Activated T-cell treated with anti-CD3 and anti-CD28 coated beads for 48 hours (primary cell): ENCODE results near the gene BACH2.
"Not testable (repeated sequence)": the region's sequence is repeated elsewhere in the genome, so short reads cannot be mapped to it uniquely, and the experiment has no call there.

Source experiments
- DNase-seq: peaks from one replicate; pipeline ENCODE4 v3.0.0-alpha.2; 2020; ENCODE audit warnings: low read depth

BACH2 gene

DNA sequence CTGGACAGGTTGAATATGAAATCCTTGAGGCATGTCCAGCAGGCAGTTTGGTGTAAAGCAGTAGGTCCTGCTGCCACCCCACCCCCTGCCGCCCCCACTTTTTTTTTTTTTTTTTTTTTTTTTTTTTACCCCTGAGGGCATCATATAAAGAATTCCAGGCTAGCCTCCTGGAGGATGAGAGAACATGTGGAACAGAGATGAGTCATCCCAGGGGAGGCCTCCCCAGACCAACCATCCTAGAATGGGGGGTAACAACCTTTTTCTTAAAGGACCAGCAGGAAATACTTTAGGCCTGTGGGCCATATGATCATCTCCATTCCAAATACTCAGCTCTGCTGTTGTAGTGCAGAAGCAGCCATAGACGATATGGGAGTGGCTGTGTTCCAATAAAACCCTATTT is 231.5 kb downstream of the BACH2 start:
- no peak for DNase-seq

DNA sequence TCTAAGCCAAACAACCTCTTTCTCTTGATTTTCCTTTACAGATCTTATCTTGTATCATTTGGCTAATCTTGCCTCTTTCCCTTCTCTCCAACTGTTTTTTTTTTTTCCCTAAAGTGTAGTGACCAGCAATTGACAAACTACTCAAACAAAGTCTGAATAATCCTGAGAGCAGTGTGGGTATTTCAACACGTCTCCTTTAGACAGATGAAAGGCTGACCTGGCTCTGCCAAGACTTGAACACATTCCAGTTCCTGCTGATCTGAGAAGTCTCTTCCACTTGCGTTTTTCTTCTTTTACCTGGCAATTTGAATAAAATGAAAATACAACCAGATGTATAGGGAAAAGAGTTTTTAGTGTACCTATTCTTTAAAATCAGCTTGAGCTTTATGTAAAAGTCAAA is 234.0 kb downstream of the BACH2 start:
- DNase-seq = no peak

DNA sequence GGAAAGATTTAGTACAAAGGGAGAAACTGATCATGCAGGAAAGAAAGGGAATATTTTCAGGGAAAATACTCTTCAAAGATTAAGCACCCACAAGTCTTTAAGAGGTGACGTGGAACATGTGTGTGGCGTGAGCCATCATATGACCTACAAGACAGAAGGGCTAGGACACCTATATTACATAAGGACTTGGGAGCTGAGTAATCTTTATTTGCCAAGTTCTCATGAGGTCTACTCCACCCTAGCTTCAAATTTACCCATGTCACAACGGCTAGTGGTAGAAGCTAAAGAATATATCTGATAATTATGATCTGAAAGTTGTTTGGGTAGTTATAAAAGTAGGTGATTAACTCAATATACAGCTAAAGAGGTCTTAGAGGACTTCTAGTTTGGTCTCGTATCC is 234.6 kb downstream of the BACH2 start:
- DNase-seq = no peak

DNA sequence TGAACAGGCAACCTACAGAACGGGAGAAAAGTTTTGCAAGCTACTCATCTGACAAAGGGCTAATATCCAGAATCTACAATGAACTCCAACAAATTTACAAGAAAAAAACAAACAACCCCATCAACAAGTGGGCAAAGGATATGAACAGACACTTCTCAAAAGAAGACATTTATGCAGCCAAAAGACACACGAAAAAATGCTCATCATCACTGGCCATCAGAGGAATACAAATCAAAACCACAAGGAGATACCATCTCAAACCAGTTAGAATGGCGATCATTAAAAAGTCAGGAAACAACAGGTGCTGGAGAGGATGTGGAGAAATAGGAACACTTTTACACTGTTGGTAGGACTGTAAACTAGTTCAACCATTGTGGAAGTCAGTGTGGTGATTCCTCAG is 237.5 kb downstream of the BACH2 start:
- DNase-seq = not testable (repeated sequence)

DNA sequence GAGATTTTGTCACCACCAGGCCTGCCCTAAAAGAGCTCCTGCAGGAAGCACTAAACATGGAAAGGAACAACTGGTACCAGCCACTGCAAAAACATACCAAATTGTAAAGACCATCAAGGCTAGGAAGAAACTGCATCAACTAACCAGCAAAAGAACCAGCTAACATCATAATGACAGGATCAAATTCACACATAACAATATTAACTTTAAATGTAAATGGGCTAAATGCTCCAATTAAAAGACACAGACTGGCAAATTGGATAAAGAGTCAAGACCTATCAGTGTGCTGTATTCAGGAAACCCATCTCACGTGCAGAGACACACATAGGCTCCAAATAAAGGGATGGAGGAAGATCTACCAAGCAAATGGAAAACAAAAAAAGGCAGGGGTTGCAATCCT is 240.7 kb downstream of the BACH2 start:
- not testable (repeated sequence) for DNase-seq

DNA sequence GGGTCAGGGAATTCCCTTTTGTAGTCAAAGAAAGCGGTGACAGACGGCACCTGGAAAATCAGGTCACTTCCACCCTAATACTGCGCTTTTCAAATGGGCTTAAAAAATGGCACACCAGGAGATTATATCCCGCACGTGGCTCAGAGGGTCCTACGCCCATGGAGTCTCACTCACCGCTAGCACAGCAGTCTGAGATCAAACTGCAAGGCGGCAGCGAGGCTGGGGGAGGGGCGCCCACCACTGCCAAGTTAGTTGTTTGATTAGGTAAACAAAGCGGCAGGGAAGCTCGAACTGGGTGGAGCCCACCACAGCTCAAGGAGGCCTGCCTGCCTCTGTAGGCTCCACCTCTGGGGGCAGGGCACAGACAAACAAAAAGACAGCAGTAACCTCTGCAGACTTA is 242.4 kb downstream of the BACH2 start:
- not testable (repeated sequence) for DNase-seq

DNA sequence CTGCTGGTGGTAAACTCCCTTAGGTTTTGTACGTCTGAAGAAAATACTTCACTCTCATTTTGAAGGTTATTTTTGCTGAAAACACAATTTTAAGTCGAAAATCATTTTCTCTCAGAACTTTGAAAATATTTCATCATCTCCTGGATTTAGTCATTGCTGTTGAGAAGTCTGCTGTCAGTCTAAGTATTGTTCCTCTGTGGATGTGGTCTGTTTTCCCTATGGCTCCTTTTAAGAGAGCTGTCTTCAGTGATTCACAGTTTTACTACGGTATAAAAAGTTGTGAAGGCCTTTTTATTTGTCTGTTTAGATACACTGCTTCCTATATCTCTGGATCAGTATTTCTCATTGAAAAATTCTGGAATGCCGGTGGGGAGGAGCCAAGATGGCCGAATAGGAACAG is 243.0 kb downstream of the BACH2 start:
- no peak for DNase-seq

DNA sequence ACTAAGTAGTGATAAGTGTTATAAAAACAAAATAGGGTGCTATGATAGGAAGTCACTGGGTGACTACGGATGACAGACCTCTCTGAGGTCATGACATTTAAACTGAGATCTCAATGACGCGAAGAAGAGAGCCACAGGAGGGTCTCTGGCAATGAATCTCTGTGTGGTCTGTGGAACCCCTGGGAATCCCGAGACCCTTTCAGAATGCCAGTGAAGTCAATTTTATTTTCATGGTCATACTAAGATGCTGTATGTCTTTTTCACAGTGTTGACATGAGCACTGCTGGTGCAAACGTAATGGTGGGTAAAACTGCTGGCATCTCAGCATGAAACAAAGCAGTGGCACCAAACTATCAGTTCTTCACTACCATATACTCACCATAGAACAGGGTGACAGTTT is 247.3 kb downstream of the BACH2 start:
- DNase-seq = no peak

DNA sequence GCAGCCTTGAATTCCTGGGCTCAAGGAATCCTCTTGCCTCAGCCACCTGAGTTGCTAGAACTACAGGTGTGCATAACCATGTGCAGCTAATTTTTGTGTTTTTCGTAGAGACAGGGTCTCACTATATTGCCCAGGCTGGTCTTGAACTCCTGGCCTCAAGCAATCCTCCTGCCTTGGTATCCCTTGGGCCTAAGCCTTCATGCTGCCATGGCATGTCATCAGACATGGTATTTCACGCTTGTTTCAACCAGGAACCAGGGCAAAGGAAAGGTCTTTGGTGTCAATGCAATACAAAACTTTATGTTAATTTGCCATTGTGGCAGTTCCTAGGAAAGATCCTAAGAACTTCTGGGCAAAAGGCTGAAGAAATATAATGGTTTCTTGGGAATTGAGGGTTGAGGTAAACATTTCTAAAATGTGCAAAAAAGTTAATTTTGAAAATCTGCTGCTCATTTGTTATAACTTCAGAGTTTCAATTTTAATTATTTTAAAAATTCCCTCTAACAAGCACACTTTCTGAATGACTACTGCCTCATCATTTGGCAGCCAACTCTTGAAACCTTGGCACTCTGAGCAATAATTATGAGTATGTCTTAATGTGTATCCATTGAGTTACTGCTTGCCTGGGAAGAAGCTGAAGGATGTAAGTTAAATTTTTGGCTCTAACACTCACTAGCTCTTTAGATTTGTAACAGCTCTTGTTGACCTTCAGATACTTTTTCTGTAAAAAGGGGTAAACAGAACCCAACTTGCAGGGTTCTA is 248.3 kb downstream of the BACH2 start:
- no peak for DNase-seq

DNA sequence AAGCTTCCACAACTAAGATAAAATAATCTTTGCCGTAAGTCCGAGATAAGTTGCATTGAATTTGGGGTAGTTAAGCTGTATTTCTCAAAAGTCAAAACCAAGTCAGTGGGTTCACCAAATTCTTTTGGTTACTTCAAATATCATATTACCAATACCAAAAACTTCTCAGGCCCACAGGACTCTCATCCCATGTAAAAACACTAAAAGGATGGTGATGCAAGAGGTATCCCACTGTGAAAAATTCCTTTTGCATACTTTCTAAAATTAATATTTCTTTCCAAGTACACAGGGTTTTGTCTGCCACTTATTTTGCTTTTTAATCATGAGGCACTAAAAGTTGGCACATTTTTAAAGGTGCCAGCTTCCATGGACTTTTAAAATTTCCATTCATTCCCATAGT is 251.1 kb downstream of the BACH2 start:
- DNase-seq = no peak

DNA sequence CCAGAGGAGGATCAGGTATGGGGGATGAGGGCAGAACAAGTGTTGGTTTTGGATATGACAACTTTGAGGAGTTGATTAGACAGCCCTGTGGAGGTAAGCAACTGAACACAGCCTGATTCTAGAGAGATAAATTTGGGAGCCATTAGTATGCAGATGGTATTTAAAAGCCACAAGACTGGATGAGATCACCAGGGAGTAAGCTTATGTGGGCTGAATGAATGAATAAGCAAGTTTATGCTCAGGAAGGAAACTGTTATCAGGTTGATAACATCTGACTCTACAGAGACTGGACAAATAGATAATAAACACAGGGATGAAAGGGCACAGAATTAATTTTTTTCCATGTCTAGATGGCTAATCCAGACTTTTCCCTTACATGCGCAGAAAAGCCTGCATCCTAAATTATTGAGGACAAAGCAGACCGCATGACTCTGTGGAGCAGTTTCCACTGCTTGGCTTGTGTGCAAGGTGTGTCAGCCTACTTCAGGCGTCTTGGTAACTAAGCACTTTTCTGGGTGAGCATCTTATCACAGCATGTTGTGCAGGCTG is 251.7 kb downstream of the BACH2 start:
- no peak for DNase-seq

DNA sequence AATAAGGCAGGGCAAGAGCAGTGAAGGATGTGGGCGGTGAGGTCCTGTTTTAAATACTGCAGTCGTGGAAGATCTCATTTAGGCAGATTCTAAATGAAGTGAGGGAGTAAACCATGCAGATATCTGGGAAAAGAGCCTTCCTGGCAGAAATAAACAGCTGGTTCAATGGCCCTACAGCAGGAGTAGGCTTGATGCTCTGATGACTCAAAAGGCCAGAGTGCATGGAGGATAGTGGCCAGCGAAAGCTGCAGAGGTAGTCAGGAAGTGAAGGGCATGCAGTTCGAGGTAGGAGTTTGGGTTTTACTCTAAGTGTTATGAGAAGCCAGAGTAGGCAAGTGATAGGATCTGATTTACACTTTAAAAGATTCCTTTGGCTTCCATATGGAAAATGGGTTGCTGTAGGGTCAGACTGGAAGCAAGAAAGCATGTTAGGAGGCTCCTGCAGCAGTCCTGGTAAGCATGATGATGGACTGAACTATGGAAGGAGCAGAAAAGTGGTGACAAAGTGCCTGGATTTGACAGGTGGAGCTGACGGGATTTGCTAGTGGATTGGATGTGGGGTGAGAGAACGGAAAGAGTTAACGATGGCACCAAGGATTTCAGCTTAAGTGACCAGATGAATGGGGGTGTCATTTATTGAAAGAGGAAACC is 252.3 kb downstream of the BACH2 start:
- DNase-seq = no peak

DNA sequence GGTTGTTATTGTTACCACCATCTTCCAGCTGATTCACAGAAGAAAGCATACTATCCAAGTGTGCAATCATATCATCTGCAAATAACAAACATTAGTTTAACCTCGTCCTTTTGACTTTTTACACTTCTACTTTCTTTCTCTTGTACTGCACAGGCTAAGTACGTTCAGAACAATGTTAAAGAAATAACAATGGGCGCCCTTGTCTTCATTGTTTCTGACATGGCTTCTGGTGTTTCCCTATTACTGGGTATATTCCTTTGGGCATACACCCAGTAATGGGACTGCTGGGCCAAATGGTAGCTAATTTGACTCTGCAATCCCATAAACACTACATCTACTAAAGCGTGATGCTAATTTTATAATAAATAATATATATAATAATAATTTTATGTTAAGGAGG is 255.7 kb downstream of the BACH2 start:
- no peak for DNase-seq

DNA sequence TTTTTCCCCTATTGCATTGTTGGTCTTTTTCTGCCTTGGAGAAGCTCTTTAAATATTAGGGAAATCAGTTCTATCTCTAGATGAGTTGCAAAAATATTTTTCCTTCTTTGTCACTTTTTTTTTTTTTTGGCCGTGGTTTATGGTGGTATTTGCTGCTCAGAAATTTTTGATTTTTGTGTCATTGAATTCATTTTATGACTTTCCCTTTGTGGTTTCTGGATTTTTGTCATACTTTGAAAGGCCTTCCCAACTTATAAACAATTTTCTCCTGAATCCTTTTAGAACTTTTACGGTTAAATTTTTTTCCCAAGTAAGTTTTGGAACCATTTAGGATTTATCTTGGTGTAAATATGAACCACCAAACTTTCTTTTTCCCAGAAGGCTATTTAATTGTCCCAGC is 256.7 kb downstream of the BACH2 start:
- no peak for DNase-seq

DNA sequence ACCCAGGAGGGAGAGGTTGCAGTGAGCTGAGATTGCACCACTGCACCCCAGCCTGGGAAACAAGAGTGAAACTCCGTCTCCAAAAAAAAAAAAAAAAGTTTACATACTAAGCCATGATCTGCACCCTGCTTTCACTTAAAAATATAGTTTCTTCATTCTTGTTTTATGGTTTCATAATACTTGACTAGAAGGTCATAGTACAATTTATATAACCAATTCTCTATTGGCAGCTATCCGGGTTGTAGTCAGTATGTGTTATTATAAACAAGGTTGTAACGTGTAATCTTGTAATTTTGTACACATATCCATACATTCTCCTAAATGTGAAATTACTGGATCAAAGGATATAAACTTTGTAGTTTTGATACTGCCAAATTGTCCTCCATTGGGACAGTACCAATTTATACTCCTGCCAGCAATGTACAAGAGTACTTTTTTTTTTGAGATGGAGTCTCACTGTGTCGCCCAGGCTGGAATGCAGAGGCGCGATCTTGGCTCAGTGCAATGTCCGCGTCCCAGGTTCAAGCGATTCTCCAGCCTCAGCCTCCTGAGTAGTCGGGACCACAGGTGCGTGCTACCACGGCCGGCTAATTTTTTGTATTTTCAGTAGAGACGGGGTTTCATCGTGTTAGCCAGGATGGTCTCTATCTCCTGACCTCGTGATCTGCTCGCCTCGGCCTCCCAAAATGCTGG is 257.5 kb downstream of the BACH2 start:
- DNase-seq = no peak

DNA sequence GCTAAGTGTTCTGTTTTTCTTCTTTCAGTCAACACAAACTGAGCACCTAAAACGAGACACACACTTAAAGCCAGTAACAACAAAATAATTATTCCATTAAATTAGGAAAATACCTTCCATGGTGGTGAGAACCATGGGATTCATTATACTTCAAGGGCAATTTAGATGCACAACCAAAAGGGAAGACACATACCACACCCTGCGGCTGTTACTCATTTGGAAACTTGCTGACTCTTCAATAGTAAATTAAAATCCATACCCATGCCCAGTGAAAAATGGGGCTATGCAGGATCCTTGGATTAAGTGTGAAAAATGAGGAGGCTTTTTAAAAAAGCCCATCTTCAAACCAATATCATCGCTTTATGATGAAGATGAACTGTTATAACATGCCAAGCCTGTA is 259.7 kb downstream of the BACH2 start:
- DNase-seq = no peak

DNA sequence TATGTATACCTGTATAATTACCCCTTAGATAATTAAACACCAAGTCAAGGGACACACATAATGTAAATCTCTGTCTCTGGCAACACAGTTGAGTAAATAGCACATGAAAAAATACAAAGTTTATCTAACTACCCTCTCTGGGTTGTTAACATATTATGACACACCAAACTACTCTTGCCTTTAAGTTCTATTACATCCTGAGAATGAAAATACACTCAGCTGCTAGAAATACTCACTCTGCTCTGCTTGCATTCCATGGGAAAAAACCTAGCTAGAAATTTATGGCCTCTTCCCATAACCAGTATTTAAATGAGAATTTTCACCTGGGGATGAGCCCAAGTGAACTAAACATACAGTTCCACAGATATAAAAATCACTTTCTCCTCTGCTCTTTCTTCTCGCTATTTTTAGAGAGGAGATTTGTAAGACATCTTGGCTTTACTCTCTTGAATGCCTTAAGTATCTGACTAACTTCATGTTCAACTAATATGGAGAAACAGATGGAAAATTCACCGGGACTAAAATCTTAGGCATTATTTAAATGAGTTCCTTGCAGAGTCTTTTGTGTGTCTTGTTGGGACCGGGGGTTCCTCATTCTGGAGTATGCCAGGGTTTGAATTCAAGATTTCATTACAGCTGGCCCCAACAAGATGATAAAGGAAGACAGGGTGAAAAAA is 261.5 kb downstream of the BACH2 start:
- DNase-seq = no peak

DNA sequence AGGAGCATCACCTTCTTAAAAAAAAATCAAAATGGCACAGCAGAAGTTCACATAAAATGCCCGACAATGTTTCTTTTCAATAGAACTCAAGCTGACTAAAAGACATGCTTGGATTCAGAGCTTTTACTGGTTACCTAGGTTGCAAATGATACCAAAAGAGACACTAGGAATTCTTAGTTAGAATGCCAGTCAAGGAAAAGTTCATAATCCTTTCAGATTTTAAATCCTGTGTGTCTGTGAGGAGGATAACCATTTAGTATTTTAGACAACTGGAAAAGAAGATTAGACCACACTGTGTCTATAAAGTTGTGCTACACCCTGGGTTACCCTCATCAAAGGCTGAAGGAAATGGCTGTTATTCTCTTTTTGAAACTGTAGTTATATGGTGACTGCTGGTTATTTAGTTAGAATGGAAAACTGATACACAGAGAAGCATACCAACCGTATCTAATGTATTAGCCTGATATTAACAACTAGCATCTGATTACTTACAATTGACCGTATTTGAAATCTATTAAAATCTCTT is 262.8 kb downstream of the BACH2 start:
- DNase-seq = no peak

DNA sequence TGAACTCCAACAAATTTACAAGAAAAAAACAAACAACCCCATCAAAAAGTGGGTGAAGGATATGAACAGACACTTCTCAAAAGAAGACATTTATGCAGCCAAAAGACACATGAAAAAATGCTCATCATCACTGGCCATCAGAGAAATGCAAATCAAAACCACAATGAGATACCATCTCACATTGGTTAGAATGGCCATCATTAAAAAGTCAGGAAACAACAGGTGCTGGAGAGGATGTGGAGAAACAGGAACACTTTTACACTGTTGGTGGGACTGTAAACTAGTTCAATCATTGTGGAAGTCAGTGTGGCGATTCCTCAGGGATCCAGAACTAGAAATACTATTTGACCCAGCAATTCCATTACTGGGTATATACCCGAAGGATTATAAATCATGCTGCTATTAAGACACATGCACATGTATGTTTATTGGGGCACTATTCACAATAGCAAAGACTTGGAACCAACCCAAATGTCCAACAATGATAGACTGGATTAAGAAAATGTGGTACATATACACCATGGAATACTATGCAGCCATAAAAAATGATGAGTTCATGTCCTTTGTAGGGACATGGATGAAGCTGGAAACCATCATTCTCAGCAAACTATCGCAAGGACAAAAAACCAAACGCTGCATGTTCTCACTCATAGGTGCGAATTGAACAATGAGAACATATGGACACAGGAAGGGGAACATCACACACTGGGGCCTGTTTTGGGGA is 264.0 kb downstream of the BACH2 start:
- DNase-seq = not testable (repeated sequence)

DNA sequence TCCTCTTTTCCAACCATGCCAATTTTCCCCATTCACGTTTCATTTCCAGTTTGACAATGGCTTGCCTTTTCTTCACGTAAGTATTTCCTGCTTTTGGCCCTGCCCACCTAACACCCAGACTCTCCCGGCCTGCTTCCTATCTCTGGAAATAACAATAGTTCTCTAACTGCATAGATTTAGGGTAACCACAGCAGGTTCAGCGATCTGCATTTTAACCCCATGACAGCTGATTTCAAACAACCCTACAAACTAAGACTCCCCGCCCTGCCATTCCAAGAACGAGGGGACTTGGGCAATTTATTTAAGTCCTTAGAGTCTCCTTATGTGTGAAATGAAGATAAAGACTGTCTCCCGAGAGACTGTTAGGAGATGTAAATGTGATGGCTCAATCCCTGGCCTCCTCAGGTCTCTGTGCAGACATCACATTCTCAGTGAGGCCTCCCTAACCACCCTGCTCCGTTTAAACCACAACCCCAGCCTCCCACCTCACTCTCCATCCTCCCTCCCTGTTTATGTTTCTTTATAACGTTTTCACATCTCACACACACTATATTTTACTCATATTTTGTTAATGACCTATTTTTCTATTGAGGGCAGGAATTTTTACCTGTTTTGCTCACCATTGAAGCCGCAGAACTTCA is 267.5 kb downstream of the BACH2 start:
- no peak for DNase-seq
